Measurements from ENCODE around the gene KIF26B. TPM values are rescaled to one million over a fixed set of nuclear protein-coding genes. Genes with fewer than 3 reads are reported as not detected.

The KIF26B gene
- total and polyA plus RNA-seq, 10 of the 15 experiments (the other 5 are each of a cell fraction or from before 2014, with no cell fraction given) = 0.35 to 11.6 (median 2.2) TPM

DNA sequence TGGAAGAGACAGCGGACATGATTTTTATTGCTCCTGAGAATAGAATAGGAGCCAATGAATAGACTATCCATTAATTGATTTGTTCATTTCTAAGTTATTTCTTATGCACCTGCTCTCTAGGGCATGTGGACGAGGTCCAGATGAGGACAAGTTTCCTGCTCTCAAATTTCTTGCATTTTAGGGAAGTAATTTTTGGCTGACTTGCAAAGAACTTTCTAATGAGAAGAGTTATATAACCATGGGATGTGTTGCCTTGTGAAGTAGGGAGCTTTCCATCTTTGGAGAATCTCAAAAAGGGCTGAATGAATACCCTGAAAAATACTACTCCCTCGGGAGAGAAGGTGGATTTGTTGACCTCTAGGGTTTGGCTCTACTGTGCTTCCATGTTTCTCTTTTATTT is 243.0 kb downstream of the KIF26B start:
- ATAC-seq (no peak), FAIRE-seq (no peak), DNase-seq (ENCODE audit: low read depth, low spot score) (no peak)
- ChIA-PET SMC1A (ENCODE audit: uncharacterized antibody, unreplicated experiment) (no interaction called here), RAD21 (ENCODE audit: unreplicated experiment) (no interaction called here), POLR2A (no interaction called here), CTCF (no interaction called here)
- Histone ChIP-seq H4K20me1 (ENCODE audit: control insufficient read depth, insufficient read depth) (no peaks in the 10 kb centered on the region), H3K36me3 (ENCODE audit: control insufficient read depth in 2 of 2, insufficient read depth in 2 of 2, low read length in 1 of 2) (no peaks in the 10 kb centered on the region), H3K79me2 (ENCODE audit: control insufficient read depth, insufficient read depth, low read length) (no peaks in the 10 kb centered on the region), H3K4me2 (ENCODE audit: control insufficient read depth, insufficient read depth) (no peak overlapping the region), H3K9ac (ENCODE audit: control insufficient read depth, insufficient read depth, low read length) (no peak overlapping the region), H3K4me1 (ENCODE audit: control insufficient read depth, insufficient read depth, low read length) (no peaks in the 10 kb centered on the region), H3K27me3 (replicated peaks in 1 of 2; ENCODE audit: control insufficient read depth in 2 of 2, insufficient read depth in 2 of 2, low read length in 1 of 2) (0 out of 4 replicates have a peak, but pooled peaks cover 0 to 3% of the 10 kb centered on the region in 2 experiments), H2AFZ (ENCODE audit: control insufficient read depth, low read depth, low read length) (no peak overlapping the region), H3K9me3 (replicated peaks; ENCODE audit: control insufficient read depth, insufficient read depth, low read length) (no peaks in the 10 kb centered on the region; the same call in 2 of the 3 replicates), H3K27ac (ENCODE audit: control insufficient read depth, insufficient read depth) (no peak overlapping the region), H3K4me3 (no peak overlapping the region)
- intact Hi-C loops (cut with micrococcal nuclease; ENCODE audit: unreplicated experiment) (no loop called here), in situ Hi-C loops (cut with MboI) (no loop called here)
- TF ChIP-seq, protein P1, sequence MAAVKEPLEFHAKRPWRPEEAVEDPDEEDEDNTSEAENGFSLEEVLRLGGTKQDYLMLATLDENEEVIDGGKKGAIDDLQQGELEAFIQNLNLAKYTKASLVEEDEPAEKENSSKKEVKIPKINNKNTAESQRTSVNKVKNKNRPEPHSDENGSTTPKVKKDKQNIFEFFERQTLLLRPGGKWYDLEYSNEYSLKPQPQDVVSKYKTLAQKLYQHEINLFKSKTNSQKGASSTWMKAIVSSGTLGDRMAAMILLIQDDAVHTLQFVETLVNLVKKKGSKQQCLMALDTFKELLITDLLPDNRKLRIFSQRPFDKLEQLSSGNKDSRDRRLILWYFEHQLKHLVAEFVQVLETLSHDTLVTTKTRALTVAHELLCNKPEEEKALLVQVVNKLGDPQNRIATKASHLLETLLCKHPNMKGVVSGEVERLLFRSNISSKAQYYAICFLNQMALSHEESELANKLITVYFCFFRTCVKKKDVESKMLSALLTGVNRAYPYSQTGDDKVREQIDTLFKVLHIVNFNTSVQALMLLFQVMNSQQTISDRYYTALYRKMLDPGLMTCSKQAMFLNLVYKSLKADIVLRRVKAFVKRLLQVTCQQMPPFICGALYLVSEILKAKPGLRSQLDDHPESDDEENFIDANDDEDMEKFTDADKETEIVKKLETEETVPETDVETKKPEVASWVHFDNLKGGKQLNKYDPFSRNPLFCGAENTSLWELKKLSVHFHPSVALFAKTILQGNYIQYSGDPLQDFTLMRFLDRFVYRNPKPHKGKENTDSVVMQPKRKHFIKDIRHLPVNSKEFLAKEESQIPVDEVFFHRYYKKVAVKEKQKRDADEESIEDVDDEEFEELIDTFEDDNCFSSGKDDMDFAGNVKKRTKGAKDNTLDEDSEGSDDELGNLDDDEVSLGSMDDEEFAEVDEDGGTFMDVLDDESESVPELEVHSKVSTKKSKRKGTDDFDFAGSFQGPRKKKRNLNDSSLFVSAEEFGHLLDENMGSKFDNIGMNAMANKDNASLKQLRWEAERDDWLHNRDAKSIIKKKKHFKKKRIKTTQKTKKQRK (IDR thresholded peaks at IDR 0.05; ENCODE audit: low read depth, low read length) = no peak
- TF ChIP-seq MYC (IDR thresholded peaks at IDR 0.05; ENCODE audit: insufficient read depth, insufficient read length, insufficient replicate concordance, low read length, severe bottlenecking) (no peak), WRNIP1 (IDR thresholded peaks at IDR 0.05; ENCODE audit: borderline replicate concordance, low read depth, low read length) (no peak), ZSCAN29 (IDR thresholded peaks at IDR 0.05) (no peak), CHD2 (IDR thresholded peaks at IDR 0.05; ENCODE audit: borderline replicate concordance, low read depth, low read length) (no peak), SMARCA5 (IDR thresholded peaks at IDR 0.05) (no peak), BMI1 (IDR thresholded peaks at IDR 0.05; ENCODE audit: borderline replicate concordance) (no peak), NFYA (IDR thresholded peaks at IDR 0.05; ENCODE audit: borderline replicate concordance, low read depth, low read length) (no peak), RB1 (IDR thresholded peaks at IDR 0.05; ENCODE audit: borderline replicate concordance) (no peak)
- TF ChIP-seq, protein P2, sequence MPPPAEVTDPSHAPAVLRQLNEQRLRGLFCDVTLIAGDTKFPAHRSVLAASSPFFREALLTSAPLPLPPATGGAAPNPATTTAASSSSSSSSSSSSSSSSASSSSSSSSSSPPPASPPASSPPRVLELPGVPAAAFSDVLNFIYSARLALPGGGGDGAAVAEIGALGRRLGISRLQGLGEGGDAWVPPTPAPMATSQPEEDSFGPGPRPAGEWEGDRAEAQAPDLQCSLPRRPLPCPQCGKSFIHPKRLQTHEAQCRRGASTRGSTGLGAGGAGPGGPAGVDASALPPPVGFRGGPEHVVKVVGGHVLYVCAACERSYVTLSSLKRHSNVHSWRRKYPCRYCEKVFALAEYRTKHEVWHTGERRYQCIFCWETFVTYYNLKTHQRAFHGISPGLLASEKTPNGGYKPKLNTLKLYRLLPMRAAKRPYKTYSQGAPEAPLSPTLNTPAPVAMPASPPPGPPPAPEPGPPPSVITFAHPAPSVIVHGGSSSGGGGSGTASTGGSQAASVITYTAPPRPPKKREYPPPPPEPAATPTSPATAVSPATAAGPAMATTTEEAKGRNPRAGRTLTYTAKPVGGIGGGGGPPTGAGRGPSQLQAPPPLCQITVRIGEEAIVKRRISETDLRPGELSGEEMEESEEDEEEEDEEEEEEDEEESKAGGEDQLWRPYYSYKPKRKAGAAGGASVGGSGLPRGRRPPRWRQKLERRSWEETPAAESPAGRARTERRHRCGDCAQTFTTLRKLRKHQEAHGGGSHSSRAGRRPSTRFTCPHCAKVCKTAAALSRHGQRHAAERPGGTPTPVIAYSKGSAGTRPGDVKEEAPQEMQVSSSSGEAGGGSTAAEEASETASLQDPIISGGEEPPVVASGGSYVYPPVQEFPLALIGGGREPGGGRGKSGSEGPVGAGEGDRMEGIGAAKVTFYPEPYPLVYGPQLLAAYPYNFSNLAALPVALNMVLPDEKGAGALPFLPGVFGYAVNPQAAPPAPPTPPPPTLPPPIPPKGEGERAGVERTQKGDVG (CRISPR knock-in tag; IDR thresholded peaks at IDR 0.05) = no peak
- TF ChIP-seq, protein P3, sequence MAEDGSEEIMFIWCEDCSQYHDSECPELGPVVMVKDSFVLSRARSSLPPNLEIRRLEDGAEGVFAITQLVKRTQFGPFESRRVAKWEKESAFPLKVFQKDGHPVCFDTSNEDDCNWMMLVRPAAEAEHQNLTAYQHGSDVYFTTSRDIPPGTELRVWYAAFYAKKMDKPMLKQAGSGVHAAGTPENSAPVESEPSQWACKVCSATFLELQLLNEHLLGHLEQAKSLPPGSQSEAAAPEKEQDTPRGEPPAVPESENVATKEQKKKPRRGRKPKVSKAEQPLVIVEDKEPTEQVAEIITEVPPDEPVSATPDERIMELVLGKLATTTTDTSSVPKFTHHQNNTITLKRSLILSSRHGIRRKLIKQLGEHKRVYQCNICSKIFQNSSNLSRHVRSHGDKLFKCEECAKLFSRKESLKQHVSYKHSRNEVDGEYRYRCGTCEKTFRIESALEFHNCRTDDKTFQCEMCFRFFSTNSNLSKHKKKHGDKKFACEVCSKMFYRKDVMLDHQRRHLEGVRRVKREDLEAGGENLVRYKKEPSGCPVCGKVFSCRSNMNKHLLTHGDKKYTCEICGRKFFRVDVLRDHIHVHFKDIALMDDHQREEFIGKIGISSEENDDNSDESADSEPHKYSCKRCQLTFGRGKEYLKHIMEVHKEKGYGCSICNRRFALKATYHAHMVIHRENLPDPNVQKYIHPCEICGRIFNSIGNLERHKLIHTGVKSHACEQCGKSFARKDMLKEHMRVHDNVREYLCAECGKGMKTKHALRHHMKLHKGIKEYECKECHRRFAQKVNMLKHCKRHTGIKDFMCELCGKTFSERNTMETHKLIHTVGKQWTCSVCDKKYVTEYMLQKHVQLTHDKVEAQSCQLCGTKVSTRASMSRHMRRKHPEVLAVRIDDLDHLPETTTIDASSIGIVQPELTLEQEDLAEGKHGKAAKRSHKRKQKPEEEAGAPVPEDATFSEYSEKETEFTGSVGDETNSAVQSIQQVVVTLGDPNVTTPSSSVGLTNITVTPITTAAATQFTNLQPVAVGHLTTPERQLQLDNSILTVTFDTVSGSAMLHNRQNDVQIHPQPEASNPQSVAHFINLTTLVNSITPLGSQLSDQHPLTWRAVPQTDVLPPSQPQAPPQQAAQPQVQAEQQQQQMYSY (CRISPR knock-in tag; IDR thresholded peaks at IDR 0.05) = no peak
- TF ChIP-seq, protein P4, sequence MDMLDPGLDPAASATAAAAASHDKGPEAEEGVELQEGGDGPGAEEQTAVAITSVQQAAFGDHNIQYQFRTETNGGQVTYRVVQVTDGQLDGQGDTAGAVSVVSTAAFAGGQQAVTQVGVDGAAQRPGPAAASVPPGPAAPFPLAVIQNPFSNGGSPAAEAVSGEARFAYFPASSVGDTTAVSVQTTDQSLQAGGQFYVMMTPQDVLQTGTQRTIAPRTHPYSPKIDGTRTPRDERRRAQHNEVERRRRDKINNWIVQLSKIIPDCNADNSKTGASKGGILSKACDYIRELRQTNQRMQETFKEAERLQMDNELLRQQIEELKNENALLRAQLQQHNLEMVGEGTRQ (IDR thresholded peaks at IDR 0.05; ENCODE audit: borderline replicate concordance, low read depth, low read length) = no peak
- no TSS peak for BruUV-seq (replicated peaks)
- WGBS (ENCODE audit: insufficient coverage, insufficient replicate concordance, low lambda C conversion rate, missing lambda C conversion rate) = 33% methylated on average over 3 of the region's 3 CpGs
